Activated naive CD8-positive, alpha-beta T cell treated with anti-CD3 and anti-CD28 coated beads for 36 hours (primary cell): ENCODE results near the gene DCDC1. TPM values are rescaled to one million over a fixed set of nuclear protein-coding genes. Genes with fewer than 3 reads are reported as not detected.

Experiments
- DNase-seq: peaks from one replicate; pipeline ENCODE4 v3.0.0; 2021
- H3K27ac Mint-ChIP-seq: one replicate; pipeline ENCODE4 v1.8.0; 2022; ENCODE audit warnings: mild to moderate bottlenecking, moderate library complexity, mixed read lengths
- H3K27me3 Mint-ChIP-seq: one replicate; pipeline ENCODE4 v1.8.0; 2022; ENCODE audit warnings: mild to moderate bottlenecking, mixed read lengths
- H3K36me3 Mint-ChIP-seq: one replicate; pipeline ENCODE4 v1.8.0; 2021; ENCODE audit warnings: mild to moderate bottlenecking, mixed read lengths
- H3K4me1 Mint-ChIP-seq: one replicate; pipeline ENCODE4 v1.8.0; 2021; ENCODE audit warnings: mixed read lengths
- H3K4me3 Mint-ChIP-seq: one replicate; pipeline ENCODE4 v1.8.0; 2022; ENCODE audit warnings: mild to moderate bottlenecking, moderate library complexity, mixed read lengths
- H3K9me3 Mint-ChIP-seq: one replicate; pipeline ENCODE4 v1.8.0; 2022; ENCODE audit warnings: mixed read lengths
- total RNA-seq, 2 experiments: library from RNA; stranded (reverse); gene quantifications; one replicate each; pipeline ENCODE4 v1.2.3, GENCODE V29; 2021

The DCDC1 gene
- total RNA-seq, 2 experiments from 2014 or later = 0.14 to 0.36 TPM

DNA sequence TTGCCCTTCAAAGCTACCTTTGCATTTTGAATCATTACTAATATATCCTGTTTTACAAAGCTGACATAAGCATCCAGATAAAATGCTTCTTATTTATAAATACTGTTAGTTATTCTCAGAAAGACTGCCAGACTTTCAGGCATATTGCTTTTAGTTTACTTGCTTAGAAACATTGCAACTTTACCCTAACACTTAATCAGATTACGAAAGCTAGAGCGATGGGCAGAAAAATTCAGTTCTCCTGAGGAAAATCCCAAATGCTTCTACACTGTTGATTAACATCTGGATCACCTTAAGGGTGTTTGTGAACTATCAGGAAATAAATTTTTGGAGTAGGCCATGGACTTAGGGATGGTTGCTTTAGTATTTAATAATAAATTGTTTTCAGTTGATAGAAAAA lies 493.7 kb downstream of the DCDC1 start:
- peaks cover 20% of the 10 kb centered on the region for H3K27me3 Mint-ChIP-seq
- H3K36me3 Mint-ChIP-seq = no peaks in the 10 kb centered on the region
- DNase-seq = no peak
- no peaks in the 10 kb centered on the region for H3K9me3 Mint-ChIP-seq
- H3K4me1 Mint-ChIP-seq = no peaks in the 10 kb centered on the region
- no peak overlapping the region for H3K27ac Mint-ChIP-seq
- H3K4me3 Mint-ChIP-seq = no peak overlapping the region

GRCh38 chr11:30873924-30874610 lies 495.5 kb downstream of the DCDC1 start:
- H3K4me3 Mint-ChIP-seq = no peak overlapping the region
- no peak overlapping the region for H3K27ac Mint-ChIP-seq
- H3K4me1 Mint-ChIP-seq = no peaks in the 10 kb centered on the region
- no peak for DNase-seq
- H3K27me3 Mint-ChIP-seq = peaks cover 11% of the 10 kb centered on the region
- H3K36me3 Mint-ChIP-seq = no peaks in the 10 kb centered on the region
- no peaks in the 10 kb centered on the region for H3K9me3 Mint-ChIP-seq

DNA sequence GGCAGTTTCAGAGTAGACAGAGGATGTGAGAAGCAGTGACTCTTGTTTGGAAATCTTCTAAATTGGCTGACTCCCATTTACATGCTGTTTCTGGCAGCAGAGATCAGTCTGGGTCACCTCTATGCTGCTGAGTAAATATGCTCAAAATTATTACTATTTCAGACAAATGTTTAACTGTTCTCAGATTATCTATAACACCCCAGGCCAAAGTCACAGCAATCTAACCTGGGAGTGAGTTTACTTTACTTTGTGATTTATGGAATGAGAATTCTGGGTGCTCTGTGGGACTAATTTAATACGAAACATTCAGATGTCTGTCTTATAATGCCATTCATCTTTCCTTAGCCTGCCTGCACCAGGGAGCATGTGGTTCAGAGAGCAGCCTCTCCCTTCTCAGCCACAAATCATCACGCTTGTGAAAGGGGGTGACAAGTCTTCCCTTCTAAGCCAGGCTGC lies 500.9 kb downstream of the DCDC1 start:
- Mint-ChIP-seq H3K36me3 (no peaks in the 10 kb centered on the region), H3K27me3 (peaks cover 3% of the 10 kb centered on the region), H3K4me1 (no peaks in the 10 kb centered on the region), H3K27ac (no peak overlapping the region), H3K4me3 (no peak overlapping the region), H3K9me3 (no peaks in the 10 kb centered on the region)
- no peak for DNase-seq

DNA sequence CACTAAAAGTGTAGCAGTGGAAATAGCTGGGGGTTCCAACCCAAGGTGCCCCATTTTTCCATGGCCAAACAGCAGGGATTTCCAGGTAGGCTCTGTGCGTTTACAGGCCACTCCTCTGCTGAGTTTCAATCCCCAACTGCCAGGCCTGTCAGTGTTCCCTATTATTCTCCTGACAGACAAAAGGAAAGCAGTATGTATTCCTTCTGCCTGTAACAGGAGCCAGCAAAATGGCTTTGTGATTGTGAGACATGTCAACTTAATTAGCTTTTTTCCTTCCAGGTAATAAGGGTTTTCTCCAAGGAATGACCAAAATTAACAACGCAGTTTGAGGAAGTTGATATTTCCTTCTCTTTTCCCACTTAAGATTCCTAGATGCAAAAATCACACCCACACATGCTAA lies 506.3 kb downstream of the DCDC1 start:
- no peak overlapping the region for H3K4me3 Mint-ChIP-seq
- no peak for DNase-seq
- H3K27me3 Mint-ChIP-seq = peaks cover 11% of the 10 kb centered on the region
- H3K4me1 Mint-ChIP-seq = no peaks in the 10 kb centered on the region
- H3K36me3 Mint-ChIP-seq = no peaks in the 10 kb centered on the region
- no peak overlapping the region for H3K27ac Mint-ChIP-seq
- H3K9me3 Mint-ChIP-seq = no peaks in the 10 kb centered on the region

DNA sequence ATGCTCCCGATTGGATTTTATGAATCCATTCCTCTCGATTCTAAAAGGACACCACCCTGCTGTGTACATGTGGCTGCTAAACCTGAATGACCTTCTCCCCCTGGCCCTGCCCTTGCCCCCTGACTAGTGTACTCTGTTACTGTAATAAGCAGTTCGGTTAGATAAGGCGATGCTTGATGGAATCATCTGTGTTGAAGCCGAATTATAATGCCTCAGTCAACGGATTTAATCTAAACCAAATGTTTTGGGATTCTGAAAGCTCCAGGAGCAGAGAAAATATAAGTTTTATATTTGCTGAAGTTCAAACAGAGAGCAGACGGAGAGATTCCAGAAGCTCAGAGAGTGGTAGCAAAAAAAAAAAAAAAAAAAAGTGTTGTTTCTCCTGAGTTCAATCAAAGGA lies 508.0 kb downstream of the DCDC1 start:
- Mint-ChIP-seq H3K36me3 (no peaks in the 10 kb centered on the region), H3K27me3 (peaks cover 8% of the 10 kb centered on the region), H3K9me3 (no peaks in the 10 kb centered on the region), H3K4me3 (no peak overlapping the region), H3K4me1 (no peaks in the 10 kb centered on the region), H3K27ac (no peak overlapping the region)
- no peak for DNase-seq

DNA sequence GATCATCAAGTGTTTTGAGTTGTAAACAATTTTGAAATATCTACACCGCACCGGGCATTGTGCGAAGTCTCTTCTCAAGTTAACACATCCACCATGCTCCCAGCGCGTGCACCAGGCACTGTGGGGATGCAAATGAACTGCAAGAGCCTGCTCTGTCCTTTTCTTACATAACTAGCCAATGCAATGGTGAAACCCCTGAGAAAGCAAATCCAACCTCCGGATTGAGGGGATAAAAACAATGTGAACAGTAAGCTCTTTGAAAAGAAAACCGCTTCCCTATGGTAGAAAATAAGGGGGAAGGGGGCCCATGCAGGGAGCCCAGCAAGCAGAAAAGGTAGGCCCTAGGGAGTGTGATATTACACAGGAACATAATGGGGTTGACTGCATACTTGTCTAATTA lies 508.5 kb downstream of the DCDC1 start:
- Mint-ChIP-seq H3K9me3 (no peaks in the 10 kb centered on the region), H3K27me3 (peaks cover 8% of the 10 kb centered on the region), H3K4me1 (no peaks in the 10 kb centered on the region), H3K27ac (no peak overlapping the region), H3K4me3 (no peak overlapping the region), H3K36me3 (no peaks in the 10 kb centered on the region)
- DNase-seq = no peak

DNA sequence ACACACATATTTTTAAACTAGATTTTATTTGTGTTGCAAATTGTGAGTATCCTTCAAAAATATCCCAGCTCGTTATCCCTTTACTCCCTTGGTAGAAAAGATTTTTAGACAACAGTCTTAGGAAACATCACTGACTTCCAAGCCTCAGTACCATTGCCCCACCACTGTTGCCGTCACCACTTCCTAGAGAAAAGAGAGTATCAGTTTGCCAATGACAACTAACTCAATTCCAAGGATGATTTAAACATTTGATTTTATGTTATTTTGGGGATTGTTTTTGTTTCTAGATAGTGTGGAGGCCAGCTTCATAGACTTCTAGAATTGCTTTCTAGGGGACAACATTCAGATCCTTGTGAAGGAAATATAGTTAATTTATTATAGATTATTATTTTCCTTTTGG lies 509.4 kb downstream of the DCDC1 start:
- H3K36me3 Mint-ChIP-seq = no peaks in the 10 kb centered on the region
- no peak overlapping the region for H3K27ac Mint-ChIP-seq
- no peak overlapping the region for H3K4me3 Mint-ChIP-seq
- peaks cover 8% of the 10 kb centered on the region for H3K27me3 Mint-ChIP-seq
- no peak for DNase-seq
- H3K4me1 Mint-ChIP-seq = no peaks in the 10 kb centered on the region
- no peaks in the 10 kb centered on the region for H3K9me3 Mint-ChIP-seq

DNA sequence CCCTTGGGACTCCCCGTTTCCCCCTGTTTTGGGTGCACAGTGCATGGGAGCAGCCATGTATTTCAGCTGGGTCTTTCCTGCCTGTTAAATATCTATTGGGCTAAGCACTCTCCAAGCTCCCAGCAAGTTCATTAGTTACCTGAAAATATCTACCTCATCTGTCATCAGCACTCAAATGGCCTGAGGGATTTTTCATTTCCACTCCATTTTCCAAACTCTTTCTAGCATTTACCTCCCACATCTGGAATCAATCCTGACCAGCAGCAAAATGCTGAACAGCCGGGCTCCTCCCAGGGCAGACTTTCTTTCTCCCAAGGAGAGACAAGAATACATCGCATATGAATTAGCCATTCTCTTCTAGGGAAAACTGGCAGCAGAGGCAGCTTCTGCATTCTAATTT lies 509.9 kb downstream of the DCDC1 start:
- H3K9me3 Mint-ChIP-seq = no peaks in the 10 kb centered on the region
- H3K27ac Mint-ChIP-seq = no peak overlapping the region
- H3K4me1 Mint-ChIP-seq = no peaks in the 10 kb centered on the region
- no peak for DNase-seq
- H3K27me3 Mint-ChIP-seq = peaks cover 8% of the 10 kb centered on the region
- H3K4me3 Mint-ChIP-seq = no peak overlapping the region
- H3K36me3 Mint-ChIP-seq = no peaks in the 10 kb centered on the region

DNA sequence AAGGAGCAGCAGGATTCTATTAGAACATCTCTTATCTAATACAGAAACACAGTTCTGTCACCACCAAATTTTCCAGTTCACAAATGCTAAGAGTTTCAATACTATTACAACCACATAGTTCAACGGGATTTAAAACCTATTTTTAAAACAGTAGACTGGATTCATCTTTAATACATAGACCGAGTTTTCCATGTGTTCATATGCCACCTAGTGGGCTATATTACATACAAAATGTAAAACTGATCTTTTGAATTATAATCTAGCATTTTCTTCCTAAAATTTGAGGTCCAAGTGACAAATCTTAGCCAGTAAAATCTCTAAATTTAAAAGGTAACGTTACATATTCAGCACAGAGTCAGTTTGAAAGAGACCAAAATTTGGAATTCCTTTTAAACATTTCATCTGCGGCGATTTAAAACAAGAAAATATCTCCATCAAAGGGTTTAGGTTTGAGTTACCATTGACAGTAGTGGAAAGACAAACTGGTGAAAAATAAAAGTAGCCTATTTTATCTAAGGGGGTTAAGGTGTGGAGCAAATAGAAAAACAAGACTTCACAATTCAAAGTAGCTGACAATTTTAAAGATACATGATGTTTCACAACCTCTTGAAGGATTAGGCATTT lies 514.0 kb downstream of the DCDC1 start:
- no peak overlapping the region for H3K27ac Mint-ChIP-seq
- H3K4me1 Mint-ChIP-seq = no peaks in the 10 kb centered on the region
- H3K4me3 Mint-ChIP-seq = no peak overlapping the region
- H3K27me3 Mint-ChIP-seq = peaks cover 11% of the 10 kb centered on the region
- no peaks in the 10 kb centered on the region for H3K9me3 Mint-ChIP-seq
- no peak for DNase-seq
- H3K36me3 Mint-ChIP-seq = no peaks in the 10 kb centered on the region

GRCh38 chr11:30853439-30853838 lies 516.1 kb downstream of the DCDC1 start:
- H3K9me3 Mint-ChIP-seq = no peaks in the 10 kb centered on the region
- DNase-seq = no peak
- H3K4me3 Mint-ChIP-seq = no peak overlapping the region
- H3K27ac Mint-ChIP-seq = no peak overlapping the region
- H3K27me3 Mint-ChIP-seq = peaks cover 3% of the 10 kb centered on the region
- no peaks in the 10 kb centered on the region for H3K4me1 Mint-ChIP-seq
- no peaks in the 10 kb centered on the region for H3K36me3 Mint-ChIP-seq

DNA sequence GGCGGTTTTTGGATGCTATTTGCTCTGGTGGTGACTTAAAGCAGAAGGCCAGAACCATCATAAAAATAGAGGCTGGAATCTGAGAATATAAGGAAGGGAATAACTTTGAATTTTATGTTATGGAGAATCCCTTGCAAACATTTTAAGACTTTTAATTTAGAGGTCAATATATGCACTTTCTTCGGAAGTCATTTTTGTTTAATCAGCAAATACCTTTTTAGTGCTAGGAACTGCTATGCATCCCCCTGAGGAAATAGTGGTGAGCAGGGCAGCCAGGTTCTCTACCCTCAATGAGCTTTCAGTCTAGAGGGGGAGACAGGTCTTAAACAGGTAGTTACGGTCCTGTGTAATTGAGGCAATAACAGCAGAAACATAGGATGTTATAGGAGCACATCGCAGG lies 516.9 kb downstream of the DCDC1 start:
- no peak for DNase-seq
- Mint-ChIP-seq H3K36me3 (no peaks in the 10 kb centered on the region), H3K27me3 (peaks cover 3% of the 10 kb centered on the region), H3K27ac (no peak overlapping the region), H3K4me1 (no peaks in the 10 kb centered on the region), H3K4me3 (no peak overlapping the region), H3K9me3 (peaks cover 1% of the 10 kb centered on the region)

DNA sequence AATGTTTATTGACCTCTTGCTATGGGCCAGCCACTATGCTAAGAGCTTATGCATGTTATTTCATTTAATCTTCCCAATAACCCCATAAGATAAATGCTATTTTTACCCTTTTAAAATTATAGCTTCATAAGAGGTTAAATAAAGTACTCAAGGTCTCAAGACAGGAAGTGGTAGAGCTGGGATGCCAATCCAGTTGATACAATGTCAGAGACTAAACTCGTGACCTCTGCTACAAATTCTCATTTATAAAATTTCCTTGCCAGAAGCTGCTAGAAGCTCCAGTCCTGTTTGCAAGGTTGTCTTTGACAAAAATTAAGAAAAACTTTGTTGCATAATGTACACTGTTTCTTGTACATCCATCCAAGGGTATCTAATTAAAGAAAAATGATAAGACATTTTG lies 517.4 kb downstream of the DCDC1 start:
- Mint-ChIP-seq H3K27me3 (peaks cover 3% of the 10 kb centered on the region), H3K4me3 (no peak overlapping the region), H3K4me1 (no peaks in the 10 kb centered on the region), H3K9me3 (peaks cover 2% of the 10 kb centered on the region), H3K27ac (no peak overlapping the region), H3K36me3 (no peaks in the 10 kb centered on the region)
- no peak for DNase-seq

DNA sequence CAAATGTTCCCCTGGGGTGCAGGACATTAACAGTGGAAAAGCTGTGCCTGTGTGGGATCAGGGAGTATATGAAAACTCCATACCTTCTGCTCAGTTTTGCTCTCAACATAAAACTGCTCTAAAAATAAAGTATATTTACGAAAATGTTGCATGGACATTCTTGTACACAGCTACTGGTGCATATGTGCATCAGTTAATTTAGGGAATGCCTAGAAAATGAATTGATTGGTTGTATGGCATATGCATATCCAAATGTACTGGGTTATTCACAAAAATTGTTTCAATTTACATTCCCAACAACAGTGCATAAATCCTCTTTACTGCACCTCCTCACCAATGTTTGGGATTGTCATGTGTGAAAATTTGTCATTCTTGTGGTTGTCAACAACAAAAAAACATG lies 532.3 kb downstream of the DCDC1 start:
- Mint-ChIP-seq H3K4me3 (no peak overlapping the region), H3K9me3 (peaks cover 11% of the 10 kb centered on the region), H3K27ac (no peak overlapping the region), H3K27me3 (peaks cover 13% of the 10 kb centered on the region), H3K4me1 (no peaks in the 10 kb centered on the region), H3K36me3 (no peaks in the 10 kb centered on the region)
- DNase-seq = no peak

DNA sequence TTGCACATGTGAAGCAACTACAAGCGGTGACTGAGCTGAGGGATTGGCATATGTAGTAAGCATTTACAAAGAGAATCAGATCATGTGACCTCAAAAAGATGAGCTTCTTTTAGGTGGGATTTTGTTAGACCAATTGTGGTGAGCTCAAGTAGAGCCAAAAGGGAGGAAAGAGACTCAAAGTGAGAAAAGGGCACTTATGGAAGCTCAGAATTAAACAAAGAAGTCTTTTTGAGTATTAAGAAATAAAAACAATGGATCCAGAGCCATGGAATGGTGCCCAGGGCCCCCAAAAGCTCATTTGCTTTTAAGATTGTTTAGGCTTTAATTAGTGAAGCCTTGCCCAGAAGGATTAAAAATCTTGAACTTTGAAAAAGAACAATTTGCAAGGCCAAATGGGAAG lies 536.7 kb downstream of the DCDC1 start:
- no peak overlapping the region for H3K27ac Mint-ChIP-seq

DNA sequence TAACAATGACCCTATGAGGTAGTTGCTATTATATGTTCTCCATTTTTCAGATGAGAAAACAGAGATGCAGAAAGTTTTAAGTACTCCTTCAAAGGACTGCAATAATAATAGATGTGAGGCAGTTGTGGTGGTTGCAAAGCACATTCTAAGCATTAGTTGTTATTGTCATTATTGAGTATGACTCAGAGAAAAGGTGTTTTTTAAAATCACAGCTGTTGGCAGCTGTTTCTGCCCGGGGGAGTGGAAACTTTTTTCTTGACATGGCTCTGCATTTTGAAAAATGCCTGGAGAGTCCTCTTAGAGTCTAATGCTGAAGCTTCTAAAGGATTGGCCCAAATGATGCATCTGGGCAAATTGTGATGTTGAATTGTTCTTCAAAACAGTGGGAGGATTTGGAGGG lies 538.9 kb downstream of the DCDC1 start:
- Mint-ChIP-seq H3K27ac (no peak overlapping the region), H3K27me3 (peaks cover 12% of the 10 kb centered on the region), H3K36me3 (no peaks in the 10 kb centered on the region), H3K4me3 (no peak overlapping the region), H3K9me3 (peaks cover 11% of the 10 kb centered on the region), H3K4me1 (no peaks in the 10 kb centered on the region)
- DNase-seq = no peak

More for the DNA sequence above, 536.7 kb downstream of the DCDC1 start:
- H3K9me3 Mint-ChIP-seq = peaks cover 11% of the 10 kb centered on the region
- peaks cover 12% of the 10 kb centered on the region for H3K27me3 Mint-ChIP-seq
- no peak for DNase-seq
- H3K4me3 Mint-ChIP-seq = no peak overlapping the region
- no peaks in the 10 kb centered on the region for H3K36me3 Mint-ChIP-seq
- H3K4me1 Mint-ChIP-seq = no peaks in the 10 kb centered on the region

DNA sequence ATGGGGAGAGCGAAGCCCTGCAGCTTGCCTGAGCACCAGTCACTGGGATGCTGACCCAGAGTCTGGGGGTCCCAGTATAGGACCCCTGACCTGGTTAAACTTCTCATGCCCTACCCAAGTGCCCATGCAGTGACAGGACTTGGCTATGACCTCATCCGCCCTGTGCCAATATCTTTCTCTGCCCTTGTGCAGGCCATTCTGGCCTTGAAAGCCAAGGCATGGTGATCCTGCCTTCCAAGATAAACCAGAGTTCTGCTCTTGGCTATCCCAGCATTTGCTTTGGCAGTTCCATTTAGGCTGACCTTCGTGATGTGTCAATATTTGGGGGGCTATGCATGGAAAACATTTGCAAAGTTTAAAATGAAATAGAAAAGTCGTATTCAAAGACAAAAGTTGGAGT lies 542.6 kb downstream of the DCDC1 start:
- H3K9me3 Mint-ChIP-seq = no peaks in the 10 kb centered on the region
- H3K27ac Mint-ChIP-seq = no peak overlapping the region
- no peaks in the 10 kb centered on the region for H3K36me3 Mint-ChIP-seq
- no peak for DNase-seq
- H3K27me3 Mint-ChIP-seq = peaks cover 11% of the 10 kb centered on the region
- no peaks in the 10 kb centered on the region for H3K4me1 Mint-ChIP-seq
- H3K4me3 Mint-ChIP-seq = no peak overlapping the region
